VCaP (cell line): ENCODE results near the gene NR6A1.

Experiments
- H3K27ac ChIP-seq: fragments of 450-650 bp; 2 replicates; pipeline ENCODE4 v1.5.1; 2017
- TF ChIP-seq, protein P1 (sequence below): fragments of 450-650 bp; conservative IDR thresholded peaks from 2 replicates; pipeline ENCODE4 v1.5.1; 2017; ENCODE audit warnings: mild to moderate bottlenecking, moderate library complexity

The NR6A1 gene

DNA sequence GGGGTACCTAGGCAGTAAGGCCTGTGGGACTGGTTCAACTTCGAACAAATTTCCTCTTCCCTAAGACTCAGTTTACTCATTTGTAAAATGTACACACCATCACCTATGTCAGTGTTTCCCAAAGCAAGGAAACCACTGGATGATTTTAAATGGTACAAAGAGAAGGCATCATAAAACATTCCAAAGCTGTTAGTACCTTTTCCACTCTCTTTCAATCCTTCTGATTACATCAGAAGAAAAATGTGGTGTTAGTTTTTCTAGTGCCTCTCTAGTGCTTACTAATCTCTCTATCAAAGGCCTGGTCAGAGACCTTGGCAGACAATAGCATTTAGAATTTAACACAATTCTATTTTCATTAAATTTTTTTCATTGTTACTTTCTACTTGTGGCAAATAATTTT is 18.1 kb downstream of the NR6A1 start:
- TF ChIP-seq, protein P1, sequence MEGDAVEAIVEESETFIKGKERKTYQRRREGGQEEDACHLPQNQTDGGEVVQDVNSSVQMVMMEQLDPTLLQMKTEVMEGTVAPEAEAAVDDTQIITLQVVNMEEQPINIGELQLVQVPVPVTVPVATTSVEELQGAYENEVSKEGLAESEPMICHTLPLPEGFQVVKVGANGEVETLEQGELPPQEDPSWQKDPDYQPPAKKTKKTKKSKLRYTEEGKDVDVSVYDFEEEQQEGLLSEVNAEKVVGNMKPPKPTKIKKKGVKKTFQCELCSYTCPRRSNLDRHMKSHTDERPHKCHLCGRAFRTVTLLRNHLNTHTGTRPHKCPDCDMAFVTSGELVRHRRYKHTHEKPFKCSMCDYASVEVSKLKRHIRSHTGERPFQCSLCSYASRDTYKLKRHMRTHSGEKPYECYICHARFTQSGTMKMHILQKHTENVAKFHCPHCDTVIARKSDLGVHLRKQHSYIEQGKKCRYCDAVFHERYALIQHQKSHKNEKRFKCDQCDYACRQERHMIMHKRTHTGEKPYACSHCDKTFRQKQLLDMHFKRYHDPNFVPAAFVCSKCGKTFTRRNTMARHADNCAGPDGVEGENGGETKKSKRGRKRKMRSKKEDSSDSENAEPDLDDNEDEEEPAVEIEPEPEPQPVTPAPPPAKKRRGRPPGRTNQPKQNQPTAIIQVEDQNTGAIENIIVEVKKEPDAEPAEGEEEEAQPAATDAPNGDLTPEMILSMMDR: no peak
- H3K27ac ChIP-seq: no peak overlapping the region

DNA sequence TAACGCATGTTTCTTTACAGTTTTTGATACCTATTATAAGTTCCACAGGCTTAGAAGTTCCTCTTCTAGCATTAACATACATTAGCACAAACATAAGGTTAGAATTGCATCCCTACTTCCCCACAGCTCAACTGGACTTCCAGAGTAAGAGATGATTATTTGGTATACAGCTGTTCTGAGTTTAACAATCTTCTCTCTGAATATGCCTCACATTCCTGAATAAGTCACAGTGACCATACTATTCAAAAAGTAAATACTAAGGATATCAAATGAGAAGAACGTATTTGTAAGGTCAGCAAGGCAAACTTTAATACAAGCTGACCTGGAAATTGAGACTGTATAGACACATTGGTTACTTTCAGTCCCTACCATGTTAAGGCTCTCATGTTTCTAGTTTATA is 21.3 kb downstream of the NR6A1 start:
- H3K27ac ChIP-seq: no peak overlapping the region
- TF ChIP-seq, protein P1: no peak

DNA sequence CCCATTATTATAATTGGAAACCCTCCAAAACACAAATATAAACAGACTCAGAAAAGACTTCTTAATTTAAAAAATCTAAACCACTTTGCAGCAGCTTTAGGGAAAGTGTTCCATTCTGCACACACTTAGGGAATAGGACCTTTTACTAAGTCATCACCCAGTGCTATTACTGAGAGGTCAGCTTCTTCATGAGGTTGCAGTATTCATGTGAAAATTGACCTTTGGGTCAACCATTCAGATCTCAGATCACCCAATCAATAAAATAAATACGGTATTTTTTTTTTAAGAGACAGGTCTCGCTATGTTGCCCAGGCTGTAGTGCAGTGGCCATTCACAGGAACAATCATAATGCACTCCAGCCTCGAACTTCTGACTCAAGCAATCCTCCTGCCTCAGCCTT is 21.8 kb downstream of the NR6A1 start:
- H3K27ac ChIP-seq: no peak overlapping the region
- TF ChIP-seq, protein P1: no peak

DNA sequence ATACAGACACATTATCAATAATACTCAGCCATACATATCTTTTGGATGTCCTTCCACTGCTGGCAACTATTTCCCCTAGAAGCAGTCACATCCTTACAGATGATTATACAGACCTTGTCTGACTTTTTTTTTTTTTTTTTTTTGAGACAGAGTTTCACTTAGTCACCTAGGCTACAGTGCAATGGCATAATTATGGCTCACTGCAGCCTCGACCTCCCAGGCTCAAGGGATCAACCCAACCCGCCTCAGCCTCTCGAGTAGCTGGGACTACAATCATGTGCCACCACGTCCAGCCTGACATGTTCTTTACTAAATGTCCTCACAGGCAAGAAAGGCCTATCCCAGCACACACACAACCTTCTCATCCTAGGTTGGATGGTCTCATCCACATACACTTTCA is 24.0 kb downstream of the NR6A1 start:
- H3K27ac ChIP-seq: no peak overlapping the region
- TF ChIP-seq, protein P1: no peak

DNA sequence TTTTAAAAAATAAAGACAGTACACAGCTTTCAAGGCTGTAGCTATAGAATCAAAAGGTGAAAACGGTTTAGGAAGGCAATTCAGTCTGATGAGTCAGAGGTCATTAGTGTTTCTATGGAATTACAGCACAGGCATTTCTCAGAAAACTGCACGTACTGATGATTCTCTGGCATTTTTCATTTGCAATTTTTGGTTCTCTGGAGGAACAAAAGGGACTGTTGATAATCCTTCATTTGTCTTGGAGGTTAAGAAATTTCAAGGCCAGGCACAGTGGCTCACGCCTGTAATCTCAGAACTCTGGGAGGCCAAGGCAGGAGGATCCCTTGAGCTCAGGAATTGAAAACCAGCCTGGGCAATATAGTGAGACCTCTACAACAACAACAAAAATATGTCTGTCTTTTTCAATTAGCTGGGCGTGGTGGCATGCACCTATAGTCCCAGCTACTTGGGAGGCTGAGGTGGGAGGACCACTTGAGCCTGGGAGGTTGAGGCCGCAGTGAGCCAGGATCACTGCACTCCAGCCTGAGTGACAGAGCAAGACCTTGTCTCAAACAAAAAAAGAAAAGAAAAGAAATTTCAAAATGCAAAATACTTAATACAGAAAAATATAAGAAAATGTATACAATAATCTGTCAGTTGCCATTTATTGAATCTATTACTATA is 27.3 kb downstream of the NR6A1 start:
- H3K27ac ChIP-seq: no peak overlapping the region
- TF ChIP-seq, protein P1: no peak

DNA sequence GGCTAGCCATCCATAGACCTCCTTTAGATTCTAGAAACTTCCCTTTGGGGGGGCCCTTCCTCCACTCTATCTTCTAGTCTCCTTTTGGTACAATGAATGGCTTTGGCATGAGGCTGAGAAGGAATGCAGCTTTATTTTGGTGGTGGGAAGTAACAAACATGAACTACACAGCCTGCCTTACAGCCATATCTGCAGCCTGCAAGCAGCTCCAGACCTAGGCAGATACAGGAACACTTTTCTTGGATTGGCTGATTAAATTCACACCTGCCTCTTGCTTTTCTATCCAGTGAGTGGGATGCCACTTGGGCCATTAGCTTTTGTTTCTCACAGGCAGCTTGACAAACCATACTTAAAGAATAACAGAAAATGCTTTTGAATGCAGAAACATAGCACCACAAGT is 28.2 kb downstream of the NR6A1 start:
- TF ChIP-seq, protein P1: no peak
- H3K27ac ChIP-seq: no peak overlapping the region

DNA sequence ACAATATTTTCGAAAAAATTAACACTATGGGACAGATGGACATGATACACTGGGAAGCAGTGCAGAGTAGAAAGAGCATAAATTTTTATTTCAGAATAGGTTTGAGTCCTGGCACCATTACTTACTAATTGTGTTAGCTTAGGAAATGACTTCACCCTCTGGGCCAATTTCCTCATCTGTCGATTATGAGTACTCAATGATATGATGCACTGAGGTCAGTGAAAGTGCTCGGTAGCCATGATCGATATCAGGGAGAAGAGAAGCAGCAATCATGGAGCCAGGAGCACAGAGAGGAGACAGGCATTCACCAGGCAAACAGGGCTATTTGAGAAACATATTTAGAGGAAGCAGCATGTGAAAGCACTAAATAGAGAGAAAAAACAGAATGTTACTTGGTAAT is 29.4 kb downstream of the NR6A1 start:
- H3K27ac ChIP-seq: no peak overlapping the region
- TF ChIP-seq, protein P1: no peak
